G401.6 (cell line): Measurements from ENCODE around the gene GFI1B.

Experiments
- FAIRE-seq: peaks from 2 replicates; lab custom pipeline; 2012; peaks lifted over from hg19 to GRCh38; lab: Jason Lieb, UNC

The GFI1B gene

GRCh38 chr9:133014696-133015095, 36.2 kb downstream of the GFI1B start:
- no peak for FAIRE-seq

- no peak for FAIRE-seq
Measured at GRCh38 chr9:133023117-133023890, 44.8 kb downstream of the GFI1B start.

GRCh38 chr9:133026426-133026825, 47.9 kb downstream of the GFI1B start:
- no peak for FAIRE-seq

GRCh38 chr9:133027134-133027533, 48.6 kb downstream of the GFI1B start:
- FAIRE-seq, result no peak

GRCh38 chr9:133028221-133028620, 49.7 kb downstream of the GFI1B start:
- no peak for FAIRE-seq

- no peak for FAIRE-seq
Measured at GRCh38 chr9:133029994-133030316, 51.5 kb downstream of the GFI1B start.

GRCh38 chr9:133030317-133031129, 52.0 kb downstream of the GFI1B start, which contains the start of gene GTF3C5:
TSS of gene GTF3C5 (plus strand) at chr9:133030997. CDS start at chr9:133031012, 15 bp downstream.
- peak; percentile 99 for FAIRE-seq

- FAIRE-seq, result no peak
Measured at GRCh38 chr9:133031130-133031422, 52.6 kb downstream of the GFI1B start.

GRCh38 chr9:133031496-133031911, 53.0 kb downstream of the GFI1B start:
- no peak for FAIRE-seq

- FAIRE-seq, result no peak
Measured at GRCh38 chr9:133032171-133032570, 53.7 kb downstream of the GFI1B start.

GRCh38 chr9:133035669-133036068, 57.2 kb downstream of the GFI1B start:
- FAIRE-seq, result no peak

GRCh38 chr9:133037775-133038515, 59.5 kb downstream of the GFI1B start:
- FAIRE-seq, result no peak

- peak; percentile 11 for FAIRE-seq
Measured at GRCh38 chr9:133040892-133041479, 62.5 kb downstream of the GFI1B start.
